GM10248 (cell line): ENCODE data around the gene FOXC2.

Experiments
- CTCF ChIA-PET: fragments of 300-600 bp; sonication (Branson Sonifier 250); formaldehyde crosslinking; extraction: SDS; loops from one replicate; lab custom pipeline; 2021; ENCODE audit warnings: antibody characterized with exemption; lab: Yijun Ruan, JAX
- POLR2A ChIA-PET: fragments of 350-650 bp; sonication (Branson Sonifier 250); formaldehyde crosslinking; extraction: SDS; loops from one replicate; lab custom pipeline; 2020; ENCODE audit warnings: antibody characterized with exemption; lab: Yijun Ruan, JAX
- DNase-seq: peaks from one replicate; pipeline ENCODE4 v3.0.0; 2012; ENCODE audit errors: extremely low spot score
- CTCF ChIP-seq: IDR thresholded peaks from 2 replicates; pipeline ENCODE4 v1.5.1; 2012; ENCODE audit warnings: mild to moderate bottlenecking, low read depth; ENCODE audit errors: extremely low read depth, missing control alignments, control extremely low read depth

Gene FOXC2

GRCh38 chr16:86570558-86571529 lies 4.2 kb downstream of the FOXC2 start:
- no peak for TF ChIP-seq CTCF
- CTCF ChIA-PET, result interaction anchor here (0.9 to 1.5 kb wide), 6 partner anchors 15 to 708 kb away, joined by 3 to 7 read pairs (median 4); no protein-coding TSS in a partner anchor
- DNase-seq, result no peak
- POLR2A ChIA-PET, result no interaction called here

- CTCF ChIA-PET, result interaction anchor here (0.9 to 1.5 kb wide), 4 partner anchors 52 to 707 kb away, joined by 3 to 7 read pairs (median 4); no protein-coding TSS in a partner anchor
- POLR2A ChIA-PET, result no interaction called here
- no peak for TF ChIP-seq CTCF
- DNase-seq, result no peak
These were observed 4.9 kb downstream of the FOXC2 start for GRCh38 chr16:86571530-86571915.

- no peak for TF ChIP-seq CTCF
- ChIA-PET CTCF (interaction anchor here (1.1 to 1.5 kb wide), 2 partner anchors 53 to 491 kb away, joined by 3 read pairs; no protein-coding TSS in a partner anchor), POLR2A (no interaction called here)
- no peak for DNase-seq
These were observed 5.5 kb downstream of the FOXC2 start for GRCh38 chr16:86572041-86572521.

- TF ChIP-seq CTCF, result no peak
- CTCF ChIA-PET, result interaction anchor here (1.1 to 1.4 kb wide), 2 partner anchors 8 to 490 kb away, joined by 3 to 5 read pairs; no protein-coding TSS in a partner anchor
- DNase-seq, result no peak
- POLR2A ChIA-PET, result no interaction called here
These were observed 6.0 kb downstream of the FOXC2 start for GRCh38 chr16:86572606-86573005.

- no peak for DNase-seq
- POLR2A ChIA-PET, result no interaction called here
- no peak for TF ChIP-seq CTCF
- CTCF ChIA-PET, result interaction anchor here (1.1 to 1.4 kb wide), 2 partner anchors 9 to 489 kb away, joined by 3 to 5 read pairs; no protein-coding TSS in a partner anchor
These were observed 6.6 kb downstream of the FOXC2 start for GRCh38 chr16:86573215-86573614.
